ENCODE data around the gene CDC7. TPM values are rescaled to one million over a fixed set of nuclear protein-coding genes. Genes with fewer than 3 reads are reported as not detected.

CDC7 gene
- total RNA-seq, 4 donors from 2014 or later, result 2.0 to 6.8 (median 4.1) TPM

GRCh38 chr1:91476533-91477217 is 24.0 kb upstream of the CDC7 start:
- H3K36me3 ChIP-seq, result no peaks in the 10 kb centered on the region
- intact Hi-C loops (cut with DNase I), result no loop called here
- 45 to 48% methylated on average over 2 of the region's 2 CpGs for WGBS, 2 donors
- H3K27me3 ChIP-seq, result no peaks in the 10 kb centered on the region
- TF ChIP-seq CTCF (IDR thresholded peaks at IDR 0.05) (no peak), POLR2A (IDR thresholded peaks at IDR 0.05) (no peak)
- H3K4me3 ChIP-seq, result no peak overlapping the region
- DNase-seq, result no peak
- H3K27ac ChIP-seq, result no peak overlapping the region
- no peaks in the 10 kb centered on the region for H3K9me3 ChIP-seq
- H3K4me1 ChIP-seq, result no peaks in the 10 kb centered on the region

DNA sequence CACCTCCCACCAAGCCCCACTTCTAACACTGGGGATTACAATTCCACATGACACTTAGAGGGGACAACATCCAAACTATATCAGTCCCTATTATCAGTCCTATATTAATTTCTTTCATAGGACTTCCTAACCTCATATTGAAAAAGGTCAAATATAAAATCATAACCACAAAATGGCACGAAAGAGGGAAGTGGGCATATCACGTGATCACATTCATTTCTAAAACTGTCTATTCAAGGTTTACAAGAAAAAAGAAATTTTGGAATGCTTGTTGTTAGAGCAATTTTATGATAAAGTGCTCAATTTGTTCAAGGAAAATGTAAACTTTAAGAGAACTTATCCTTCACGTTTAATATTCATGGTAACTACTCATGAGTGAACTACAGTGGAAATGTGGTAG is 13.2 kb upstream of the CDC7 start:
- intact Hi-C loops (cut with DNase I), result no loop called here
- TF ChIP-seq CTCF (IDR thresholded peaks at IDR 0.05) (no peak), POLR2A (IDR thresholded peaks at IDR 0.05) (no peak)
- 63 to 64% methylated on average over 3 of the region's 3 CpGs for WGBS, 2 donors
- H3K4me3 ChIP-seq, result no peak overlapping the region
- no peaks in the 10 kb centered on the region for H3K36me3 ChIP-seq
- no peak for DNase-seq
- H3K27ac ChIP-seq, result no peak overlapping the region
- H3K27me3 ChIP-seq, result no peaks in the 10 kb centered on the region
- no peaks in the 10 kb centered on the region for H3K9me3 ChIP-seq
- H3K4me1 ChIP-seq, result no peaks in the 10 kb centered on the region

- H3K4me3 ChIP-seq, result no peak overlapping the region
- no peaks in the 10 kb centered on the region for H3K36me3 ChIP-seq
- no peak overlapping the region for H3K27ac ChIP-seq
- no peaks in the 10 kb centered on the region for H3K9me3 ChIP-seq
- H3K4me1 ChIP-seq, result no peaks in the 10 kb centered on the region
- no peaks in the 10 kb centered on the region for H3K27me3 ChIP-seq
- no peak for DNase-seq
- WGBS, 2 donors, result 73 to 95% methylated on average over 1 of the region's 1 CpG
- intact Hi-C loops (cut with DNase I), result no loop called here
- no peak for TF ChIP-seq CTCF (IDR thresholded peaks at IDR 0.05)
- no peak for TF ChIP-seq POLR2A (IDR thresholded peaks at IDR 0.05)
Observed at GRCh38 chr1:91490501-91490900, 10.2 kb upstream of the CDC7 start.

- intact Hi-C loops (cut with DNase I), result no loop called here
- TF ChIP-seq CTCF (IDR thresholded peaks at IDR 0.05) (no peak), POLR2A (IDR thresholded peaks at IDR 0.05) (no peak)
- H3K4me1 ChIP-seq, result peaks cover 4 to 22% (median 15%) of the 10 kb centered on the region in 3 donors
- 89 to 90% methylated on average over 1 to 2 of the region's 2 CpGs for WGBS, 2 donors
- H3K36me3 ChIP-seq, result no peaks in the 10 kb centered on the region
- H3K4me3 ChIP-seq, result no peak overlapping the region
- H3K27me3 ChIP-seq, result no peaks in the 10 kb centered on the region
- DNase-seq, result no peak
- no peaks in the 10 kb centered on the region for H3K9me3 ChIP-seq
- H3K27ac ChIP-seq, result no peak overlapping the region
Observed at GRCh38 chr1:91498035-91498434, 2.6 kb upstream of the CDC7 start.

- peaks cover 4 to 22% (median 15%) of the 10 kb centered on the region in 3 donors for H3K4me1 ChIP-seq
- no peaks in the 10 kb centered on the region for H3K27me3 ChIP-seq
- no peak for DNase-seq
- TF ChIP-seq POLR2A (IDR thresholded peaks at IDR 0.05), result no peak
- TF ChIP-seq CTCF (IDR thresholded peaks at IDR 0.05), result no peak
- no peak overlapping the region for H3K4me3 ChIP-seq
- H3K36me3 ChIP-seq, result no peaks in the 10 kb centered on the region
- H3K9me3 ChIP-seq, result no peaks in the 10 kb centered on the region
- H3K27ac ChIP-seq, result no peak overlapping the region
- WGBS, 2 donors, result 93 to 95% methylated on average over 6 of the region's 6 CpGs
- intact Hi-C loops (cut with DNase I), result no loop called here
Observed at GRCh38 chr1:91498498-91499245, 2.0 kb upstream of the CDC7 start.
